ENCODE measurements around the gene TOR1A.
"Not testable (repeated sequence)": the region's sequence is repeated elsewhere in the genome, so short reads cannot be mapped to it uniquely, and the experiment has no call there.

The TOR1A gene

GRCh38 chr9:129781131-129781530 is 42.8 kb downstream of the TOR1A start:
- no peak for TF ChIP-seq CTCF (IDR thresholded peaks at IDR 0.05; ENCODE audit: low read depth, low read length)
- H3K4me3 ChIP-seq (ENCODE audit: low read depth, low read length): no peak overlapping the region

DNA sequence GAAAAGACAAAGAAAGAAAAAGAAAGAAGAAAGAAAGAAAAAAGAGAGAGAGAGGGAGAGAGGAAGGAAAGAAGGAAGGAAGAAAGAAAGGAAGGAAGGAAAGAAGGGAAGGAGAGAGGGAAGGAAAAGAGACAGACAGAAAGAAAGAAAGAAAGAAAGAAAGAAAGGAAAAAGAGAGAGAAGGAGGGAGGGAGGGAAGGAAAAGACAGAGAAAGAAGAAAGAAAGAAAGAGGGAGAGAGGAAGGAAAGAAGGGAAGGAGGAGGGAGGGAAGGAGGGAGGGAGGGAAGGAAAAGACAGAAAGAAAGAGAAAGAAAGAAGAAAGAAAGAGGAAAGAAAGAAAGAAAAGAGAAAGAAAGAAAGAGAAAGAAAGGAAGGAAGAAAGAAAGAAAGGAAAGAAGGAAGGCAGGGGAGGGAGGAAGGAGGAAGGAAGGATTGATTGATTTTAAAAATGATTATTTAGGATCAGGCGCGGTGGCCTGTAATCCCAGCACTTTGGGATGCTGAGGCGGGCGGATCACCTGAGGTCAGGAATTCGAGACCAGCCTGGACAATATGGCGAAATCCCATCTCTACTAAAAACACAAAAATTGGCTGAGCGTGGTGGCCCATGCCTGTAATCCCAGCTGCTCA is 44.3 kb downstream of the TOR1A start:
- TF ChIP-seq CTCF (IDR thresholded peaks at IDR 0.05; ENCODE audit: low read depth, low read length): no peak
- H3K4me3 ChIP-seq (ENCODE audit: low read depth, low read length): no peak overlapping the region

- no peak overlapping the region for H3K4me3 ChIP-seq (ENCODE audit: low read depth, low read length)
- TF ChIP-seq CTCF (IDR thresholded peaks at IDR 0.05; ENCODE audit: low read depth, low read length): no peak
These were observed 45.5 kb downstream of the TOR1A start for GRCh38 chr9:129778469-129778868.

DNA sequence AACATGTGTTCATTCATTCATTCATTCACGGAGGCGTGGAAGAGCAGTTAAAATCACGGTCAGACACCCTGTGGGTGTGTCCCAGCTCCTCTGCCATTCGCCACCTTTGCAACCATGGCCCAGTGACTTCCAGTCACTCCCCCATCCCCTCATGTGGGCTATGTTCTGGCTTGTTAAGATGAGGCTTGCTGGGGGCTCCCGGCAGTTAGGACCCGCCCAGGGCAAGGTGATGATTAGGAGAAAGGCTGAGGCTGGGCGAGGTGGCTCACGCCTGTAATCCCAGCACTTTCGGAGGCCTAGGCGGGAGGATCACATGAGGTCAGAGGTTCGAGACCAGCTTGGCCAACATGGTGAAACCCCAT is 46.2 kb downstream of the TOR1A start:
- TF ChIP-seq CTCF (IDR thresholded peaks at IDR 0.05; ENCODE audit: low read depth, low read length): no peak
- 0 out of 2 replicates have a peak overlapping the region, but pooled peaks have one; percentile 7 for H3K4me3 ChIP-seq (ENCODE audit: low read depth, low read length)

DNA sequence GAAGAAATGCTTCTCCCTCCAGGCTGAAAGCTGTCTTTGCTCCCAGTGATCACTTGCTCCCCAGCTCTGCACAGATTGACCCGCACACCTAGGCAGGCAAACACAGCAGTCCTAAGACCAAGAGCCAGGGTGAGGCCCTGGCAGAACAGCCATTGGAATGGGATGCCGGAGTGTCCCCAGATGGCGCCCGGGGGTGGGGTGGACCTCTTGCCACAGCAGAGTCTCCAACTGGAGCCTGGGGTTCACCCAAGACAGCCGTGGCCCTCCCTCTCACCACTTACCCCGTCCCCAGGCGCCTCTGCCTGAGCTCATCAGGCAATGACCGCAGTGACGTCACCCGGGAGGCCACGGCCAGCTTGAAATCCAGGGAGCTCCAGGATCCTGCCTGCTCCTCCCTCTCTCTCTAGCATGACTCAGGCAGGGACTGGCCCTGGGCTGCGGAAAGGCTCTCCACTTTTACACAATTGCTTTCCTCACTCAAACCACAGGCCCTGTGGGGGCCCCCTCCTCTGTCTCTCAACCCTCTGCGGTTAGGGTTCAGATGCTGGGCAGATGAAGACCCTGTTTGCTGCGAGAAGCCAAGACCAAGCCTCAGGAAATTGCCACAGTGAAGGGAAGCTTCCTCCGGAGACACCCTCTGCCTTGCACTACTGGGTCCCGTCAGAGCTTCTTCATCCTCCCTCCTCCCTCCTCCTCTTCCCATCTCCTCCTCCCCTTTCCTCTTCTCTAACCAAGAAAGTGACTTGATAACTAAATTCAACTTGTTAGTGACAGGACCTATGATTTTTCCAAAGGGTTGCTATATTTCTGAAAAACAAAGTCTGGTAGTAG is 46.8 kb downstream of the TOR1A start:
- peak overlapping the region; percentile 17 for H3K4me3 ChIP-seq (ENCODE audit: low read depth, low read length)
- no peak for TF ChIP-seq CTCF (IDR thresholded peaks at IDR 0.05; ENCODE audit: low read depth, low read length)

DNA sequence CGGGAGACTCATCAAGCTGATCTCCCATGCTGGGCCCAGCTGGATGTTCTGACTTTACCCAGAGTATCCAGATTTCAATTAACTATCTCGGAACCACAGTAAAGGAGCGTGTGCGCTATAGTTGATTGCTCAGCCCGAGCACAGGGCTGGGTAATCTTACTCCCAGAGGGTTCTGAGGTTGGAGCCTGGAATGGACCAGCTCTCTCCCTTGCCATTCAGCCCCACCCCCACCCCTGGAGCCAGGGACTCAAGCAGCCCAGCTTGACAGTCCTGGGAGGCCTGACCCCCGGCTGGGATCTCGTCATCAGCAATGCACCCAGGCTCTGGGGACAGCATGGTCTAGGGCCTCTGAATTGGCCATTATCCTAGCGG is 47.4 kb downstream of the TOR1A start:
- no peak for TF ChIP-seq CTCF (IDR thresholded peaks at IDR 0.05; ENCODE audit: low read depth, low read length)
- H3K4me3 ChIP-seq (ENCODE audit: low read depth, low read length): peak overlapping the region; percentile 17

DNA sequence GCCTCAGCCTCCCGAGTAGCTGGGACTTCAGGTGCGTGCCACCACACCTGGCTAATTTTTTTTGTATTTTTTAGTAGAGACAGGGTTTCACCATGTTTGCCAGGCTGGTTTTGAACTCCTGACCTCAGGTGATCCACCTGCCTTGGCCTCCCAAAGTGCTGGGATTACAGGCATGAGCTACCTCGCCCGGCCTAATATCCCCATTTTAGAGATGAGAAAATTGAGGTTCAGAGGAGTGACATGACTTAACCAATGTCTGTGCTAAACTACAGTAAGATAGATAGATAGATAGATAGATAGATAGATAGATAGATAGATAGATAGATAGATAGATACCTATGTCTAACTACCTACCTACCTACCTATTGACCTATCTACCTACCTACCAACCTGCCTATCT is 47.8 kb downstream of the TOR1A start:
- not testable (repeated sequence) for H3K4me3 ChIP-seq (ENCODE audit: low read depth, low read length)
